ENCODE results near the gene CEP41. TPM values are rescaled to one million over a fixed set of nuclear protein-coding genes. Genes with fewer than 3 reads are reported as not detected.

The CEP41 gene
- total and polyA plus RNA-seq, 11 donors: 1.7 to 11.4 (median 4.1) TPM

- DNase-seq (no peak), ATAC-seq (no peak)
- no peak overlapping the region for H3K4me3 ChIP-seq
- peaks cover 0 to 16% (median 4%) of the 10 kb centered on the region in 12 donors for H3K9me3 ChIP-seq
- no peaks in the 10 kb centered on the region for H3K36me3 ChIP-seq
- whole genome bisulfite sequencing, 4 donors: 87 to 95% (median 92%) methylated on average over 4 of the region's 4 CpGs
- H3K27me3 ChIP-seq: no peaks in the 10 kb centered on the region
- TF ChIP-seq CTCF (IDR thresholded peaks at IDR 0.05) (no peak), POLR2A (IDR thresholded peaks at IDR 0.05) (no peak)
- peak overlapping the region in 1 of 12 donors; percentile 74 for H3K27ac ChIP-seq
- peaks cover 0 to 18% (median 0%) of the 10 kb centered on the region in 12 donors for H3K4me1 ChIP-seq
- intact Hi-C loops (cut with DNase I): no loop called here
These were observed 33.1 kb upstream of the CEP41 start for GRCh38 chr7:130473876-130474275.

DNA sequence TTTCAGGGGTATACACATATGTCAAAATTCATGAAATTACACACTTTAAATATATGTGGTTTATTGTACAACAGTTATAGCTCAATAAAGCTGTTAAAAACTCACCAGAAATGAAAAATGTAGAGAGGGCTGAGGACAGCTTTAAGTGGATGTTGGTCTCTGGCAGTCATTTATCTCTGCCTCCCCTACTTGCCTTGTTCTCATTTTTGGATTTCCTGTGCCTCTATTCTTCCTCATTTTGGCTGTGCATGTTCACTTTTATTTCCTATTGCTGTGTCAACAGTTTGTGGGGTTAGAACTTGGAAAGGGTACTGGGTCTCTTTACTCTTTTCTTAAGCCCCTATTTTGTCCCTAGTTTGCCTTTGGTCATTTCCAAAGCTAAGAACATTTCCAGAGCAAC lies 32.5 kb upstream of the CEP41 start:
- no peak for TF ChIP-seq POLR2A (IDR thresholded peaks at IDR 0.05)
- no peak for TF ChIP-seq CTCF (IDR thresholded peaks at IDR 0.05)
- intact Hi-C loops (cut with DNase I): no loop called here
- H3K36me3 ChIP-seq: no peaks in the 10 kb centered on the region
- H3K27me3 ChIP-seq: no peaks in the 10 kb centered on the region
- H3K4me1 ChIP-seq: peaks cover 0 to 18% (median 0%) of the 10 kb centered on the region in 12 donors
- peak in 1 of 4 donors; percentile 45 for ATAC-seq
- peak overlapping the region in 1 of 12 donors; percentile 74 for H3K27ac ChIP-seq
- DNase-seq: no peak
- peaks cover 0 to 12% (median 2%) of the 10 kb centered on the region in 12 donors for H3K9me3 ChIP-seq
- no peak overlapping the region for H3K4me3 ChIP-seq

DNA sequence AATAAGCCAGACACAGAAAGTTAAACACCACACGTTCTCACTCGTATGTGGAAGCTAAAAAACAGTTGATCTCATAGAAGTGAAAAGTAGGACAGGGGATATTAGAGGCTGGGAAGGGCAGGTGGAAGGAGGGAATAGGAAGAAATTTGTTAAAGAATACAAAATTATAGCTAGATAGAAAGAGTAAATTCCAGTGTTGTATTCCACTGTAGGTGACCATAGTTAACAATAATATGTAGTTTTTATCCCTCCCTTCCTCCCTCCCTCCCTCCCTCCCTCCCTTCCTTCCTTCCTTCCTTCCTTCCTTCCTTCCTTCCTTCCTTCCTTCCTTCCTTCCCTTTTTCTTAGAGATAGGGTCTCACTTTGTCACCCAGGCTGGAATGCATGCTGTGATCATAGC lies 31.2 kb upstream of the CEP41 start:
- no peak overlapping the region for H3K4me3 ChIP-seq
- H3K27ac ChIP-seq: no peak overlapping the region
- WGBS, 4 donors: 67 to 84% (median 75%) methylated on average over 2 of the region's 2 CpGs
- ATAC-seq (no peak), DNase-seq (no peak)
- intact Hi-C loops (cut with DNase I): no loop called here
- H3K4me1 ChIP-seq: peaks cover 0 to 18% (median 0%) of the 10 kb centered on the region in 12 donors
- no peaks in the 10 kb centered on the region for H3K36me3 ChIP-seq
- no peaks in the 10 kb centered on the region for H3K9me3 ChIP-seq
- H3K27me3 ChIP-seq: no peaks in the 10 kb centered on the region
- TF ChIP-seq POLR2A (IDR thresholded peaks at IDR 0.05): no peak
- TF ChIP-seq CTCF (IDR thresholded peaks at IDR 0.05): no peak

DNA sequence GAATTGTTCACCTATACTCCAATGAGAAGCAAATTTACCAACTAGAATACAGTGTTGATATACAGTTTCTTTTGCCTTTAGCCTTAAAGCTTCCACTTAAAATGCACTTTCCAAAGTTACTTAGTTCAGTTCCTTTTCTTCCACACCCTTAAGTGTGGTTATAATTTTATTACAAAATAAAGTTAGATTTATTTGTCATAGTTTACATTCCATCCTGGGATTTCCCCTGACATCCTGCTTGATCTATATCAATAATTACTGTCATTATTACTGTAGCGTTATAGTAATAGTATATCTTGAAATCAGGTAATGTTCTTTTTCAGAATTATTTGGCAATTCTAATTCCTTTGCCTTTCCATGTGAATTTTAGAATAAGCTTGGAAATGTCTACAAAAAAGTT lies 27.8 kb upstream of the CEP41 start:
- H3K4me3 ChIP-seq: no peak overlapping the region
- no peaks in the 10 kb centered on the region for H3K36me3 ChIP-seq
- TF ChIP-seq POLR2A (IDR thresholded peaks at IDR 0.05) (no peak), CTCF (IDR thresholded peaks at IDR 0.05) (no peak)
- intact Hi-C loops (cut with DNase I): no loop called here
- peaks cover 0 to 12% (median 0%) of the 10 kb centered on the region in 12 donors for H3K4me1 ChIP-seq
- H3K27me3 ChIP-seq: no peaks in the 10 kb centered on the region
- WGBS, 4 donors: 90 to 95% (median 92%) methylated on average over 1 of the region's 1 CpG
- no peak overlapping the region for H3K27ac ChIP-seq
- DNase-seq (no peak), ATAC-seq (no peak)
- peaks cover 0 to 12% (median 0%) of the 10 kb centered on the region in 12 donors for H3K9me3 ChIP-seq

Data from heart left ventricle (tissue), 16 donors.